Skin epidermis (tissue), 12 donors: ENCODE data around the gene HECW1.

Experiments
- H3K27ac ChIP-seq, 21 experiments: fragments of 200-600 bp; sonication (generic) in 11 of 21; one replicate each; pipeline ENCODE4 v1.5.0; 2020; ENCODE audit warnings: mild to moderate bottlenecking in 3 of 21, inconsistent platforms in 2 of 21, moderate library complexity in 2 of 21
- H3K4me3 ChIP-seq, 7 experiments: fragments of 200-600 bp; sonication (generic) in 2 of 7; one replicate each; pipeline ENCODE4 v1.5.0; 2020; ENCODE audit warnings: inconsistent platforms in 2 of 7, mild to moderate bottlenecking in 2 of 7, moderate library complexity in 1 of 7

Gene HECW1

DNA sequence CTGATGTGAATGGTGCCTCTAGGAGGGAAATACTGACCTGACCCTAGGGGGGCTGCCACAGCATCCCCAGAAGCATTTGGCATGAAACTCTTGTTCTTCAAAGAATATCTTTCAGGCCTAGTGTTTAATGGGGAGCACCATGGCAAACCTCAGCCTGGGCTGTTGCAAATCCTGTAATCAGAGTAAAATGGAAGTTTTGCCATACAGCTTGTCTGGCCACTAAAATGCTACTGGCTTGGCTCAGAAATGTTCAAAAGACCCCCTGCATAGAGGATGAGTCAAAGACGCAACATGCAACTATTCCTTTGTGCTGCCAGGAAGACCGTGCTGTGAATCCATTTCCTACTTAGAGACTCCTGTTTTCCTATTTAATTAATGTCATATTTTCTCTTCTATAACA, 26.7 kb downstream of the HECW1 start:
- Histone ChIP-seq H3K27ac (no peak overlapping the region), H3K4me3 (no peak overlapping the region)

- no peak overlapping the region for H3K27ac ChIP-seq
- H3K4me3 ChIP-seq: no peak overlapping the region
Observed at GRCh38 chr7:43140186-43140585, 27.7 kb downstream of the HECW1 start.

GRCh38 chr7:43141091-43141490, 28.6 kb downstream of the HECW1 start:
- H3K4me3 ChIP-seq: no peak overlapping the region

GRCh38 chr7:43142703-43143102, 30.3 kb downstream of the HECW1 start:
- no peak overlapping the region for H3K27ac ChIP-seq
- no peak overlapping the region for H3K4me3 ChIP-seq

More at GRCh38 chr7:43141091-43141490, 28.6 kb downstream of the HECW1 start:
- H3K27ac ChIP-seq: no peak overlapping the region

- H3K4me3 ChIP-seq: no peak overlapping the region
- no peak overlapping the region for H3K27ac ChIP-seq
Observed at GRCh38 chr7:43143918-43144589, 31.6 kb downstream of the HECW1 start.

DNA sequence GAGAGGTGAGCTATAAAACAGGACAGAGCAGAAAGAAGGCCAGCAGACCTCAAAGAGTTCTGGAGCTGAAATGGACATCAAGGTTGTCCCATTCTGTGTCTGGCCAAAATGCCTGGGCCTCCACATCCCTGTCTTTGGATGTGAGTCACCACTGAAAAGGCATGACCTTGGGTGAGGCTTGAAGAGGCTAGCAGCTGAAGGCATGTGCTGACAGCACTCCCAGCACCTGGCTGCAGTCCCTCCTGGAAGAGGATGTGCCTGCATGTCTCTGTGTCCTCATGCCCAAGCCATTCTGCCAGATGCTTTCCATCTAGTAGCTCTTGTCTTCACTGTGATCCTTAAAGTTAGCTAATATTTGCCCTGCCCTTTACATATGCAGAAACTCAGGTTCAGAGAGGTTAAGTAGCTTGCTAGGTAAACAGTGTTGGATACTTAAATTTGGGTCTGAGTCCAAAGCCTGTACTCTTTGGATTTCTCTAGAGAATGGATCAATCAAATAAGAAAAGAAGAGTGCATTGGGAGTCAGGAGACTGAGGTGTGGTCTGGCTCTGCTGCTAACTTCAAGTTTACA, 35.8 kb downstream of the HECW1 start:
- no peak overlapping the region for H3K27ac ChIP-seq
- no peak overlapping the region for H3K4me3 ChIP-seq

DNA sequence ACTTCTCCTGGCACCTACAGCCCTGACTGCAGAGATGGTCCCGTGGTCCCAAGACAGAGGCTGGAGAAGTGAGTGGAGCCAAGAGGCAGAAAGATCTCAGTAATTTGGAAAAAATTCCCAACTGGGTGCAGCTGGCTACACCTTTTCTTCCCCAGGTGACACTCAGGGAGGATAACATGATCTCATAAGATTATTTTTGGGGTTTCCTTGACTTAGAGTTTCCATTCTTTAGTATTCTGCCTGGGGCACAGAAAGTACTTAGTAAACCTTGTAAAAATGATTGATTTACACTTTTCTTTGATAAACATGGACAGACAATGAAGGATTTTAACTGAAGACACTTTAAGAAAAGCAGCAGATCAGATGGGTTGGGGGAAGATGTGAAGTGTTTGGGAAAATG, 38.6 kb downstream of the HECW1 start:
- Histone ChIP-seq H3K27ac (no peak overlapping the region), H3K4me3 (no peak overlapping the region)

DNA sequence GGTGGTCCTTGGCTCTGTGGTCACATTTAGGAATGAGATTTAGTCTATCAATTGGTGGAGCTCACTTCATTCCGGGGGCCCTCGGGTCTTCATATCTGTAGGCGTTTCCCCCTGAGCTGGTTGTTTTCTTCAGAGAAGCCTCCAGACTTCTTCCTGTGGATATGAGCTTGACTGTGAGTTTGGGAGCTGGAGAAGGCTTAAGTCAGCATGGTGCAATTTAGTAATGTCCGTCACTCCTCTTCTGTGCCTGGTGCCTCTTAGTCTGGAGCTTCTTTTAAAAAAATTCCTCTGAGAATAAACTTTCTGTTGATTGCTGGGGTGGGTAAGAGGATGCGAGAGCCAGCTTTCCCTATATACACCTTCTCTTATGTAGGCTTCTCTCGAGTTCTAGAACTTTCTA, 40.2 kb downstream of the HECW1 start:
- no peak overlapping the region for H3K4me3 ChIP-seq
- H3K27ac ChIP-seq: no peak overlapping the region

- no peak overlapping the region for H3K4me3 ChIP-seq
Observed at GRCh38 chr7:43155636-43156035, 43.2 kb downstream of the HECW1 start.

GRCh38 chr7:43163885-43164284, 51.4 kb downstream of the HECW1 start:
- no peak overlapping the region for H3K4me3 ChIP-seq
- H3K27ac ChIP-seq: no peak overlapping the region

More at GRCh38 chr7:43155636-43156035, 43.2 kb downstream of the HECW1 start:
- no peak overlapping the region for H3K27ac ChIP-seq

DNA sequence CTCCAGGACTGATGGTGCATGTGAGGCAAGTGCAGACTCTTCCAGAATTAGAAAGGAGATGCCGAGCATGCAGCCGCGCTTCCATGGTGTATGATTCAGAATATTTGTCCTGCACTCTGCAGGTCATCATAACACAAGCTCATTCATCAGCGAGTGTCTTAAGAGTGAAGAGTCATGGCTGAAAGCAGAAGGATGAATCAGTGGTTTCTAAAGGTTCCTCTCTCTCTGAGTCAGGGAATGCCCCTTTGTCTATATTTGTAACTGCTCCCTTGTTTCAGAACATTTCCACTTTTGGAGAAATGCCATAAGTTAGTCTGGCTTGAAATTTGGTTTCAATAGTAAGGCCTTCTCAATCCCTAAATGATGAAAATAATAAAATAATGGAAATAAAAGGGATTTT, 52.3 kb downstream of the HECW1 start:
- Histone ChIP-seq H3K4me3 (no peak overlapping the region), H3K27ac (no peak overlapping the region)

GRCh38 chr7:43166686-43167085, 54.2 kb downstream of the HECW1 start:
- Histone ChIP-seq H3K4me3 (no peak overlapping the region), H3K27ac (no peak overlapping the region)

DNA sequence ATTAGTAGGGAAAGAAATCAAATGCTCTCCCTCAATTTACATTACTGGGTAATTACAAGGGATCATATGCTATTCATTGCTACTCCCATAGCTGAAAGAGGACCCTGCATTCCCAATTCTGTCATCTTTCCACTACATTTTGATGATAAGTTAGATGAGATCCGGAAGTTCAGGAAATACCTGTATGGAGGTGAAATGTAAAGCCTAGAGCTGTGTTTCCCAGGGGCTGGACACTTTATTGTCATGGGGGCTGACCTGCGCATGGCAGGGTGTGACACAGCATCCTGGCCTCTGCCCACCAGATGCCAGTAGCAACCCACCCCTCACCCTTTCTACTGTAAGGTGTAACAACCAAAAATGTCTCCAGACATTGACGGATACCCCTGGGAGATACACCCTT, 56.6 kb downstream of the HECW1 start:
- H3K27ac ChIP-seq: no peak overlapping the region
- H3K4me3 ChIP-seq: no peak overlapping the region

- Histone ChIP-seq H3K27ac (no peak overlapping the region), H3K4me3 (no peak overlapping the region)
Observed at GRCh38 chr7:43170571-43170970, 58.1 kb downstream of the HECW1 start.

DNA sequence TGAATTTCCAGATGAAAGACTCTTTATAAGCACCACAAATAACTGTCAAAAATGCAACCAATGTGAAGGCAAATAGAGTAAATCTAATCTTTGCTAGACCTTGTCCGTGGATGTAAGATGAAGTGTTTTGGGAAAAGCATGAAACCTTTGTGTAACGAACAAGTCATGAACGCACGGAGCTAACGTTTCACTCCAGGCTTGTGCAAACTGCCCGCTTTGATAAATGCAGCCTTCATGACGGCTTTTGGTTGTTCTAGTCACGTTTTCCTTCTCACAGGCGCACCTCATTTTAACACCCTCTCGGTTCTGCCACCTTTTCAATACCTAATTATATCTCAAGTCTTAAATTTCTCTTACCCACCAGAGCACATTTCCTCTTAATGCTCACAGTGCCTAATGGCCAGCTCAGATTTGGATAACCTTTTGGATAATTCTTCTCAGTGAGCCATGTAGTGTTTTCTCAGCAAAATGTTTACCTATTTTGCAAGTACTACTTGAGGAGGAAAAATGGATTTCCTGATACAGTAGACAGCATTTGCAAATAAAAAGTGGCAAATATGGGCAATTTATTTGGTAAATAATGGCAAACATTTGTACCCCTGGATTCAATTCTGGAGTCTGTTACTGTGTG, 63.2 kb downstream of the HECW1 start:
- no peak overlapping the region for H3K4me3 ChIP-seq
- no peak overlapping the region for H3K27ac ChIP-seq

- no peak overlapping the region for H3K27ac ChIP-seq
- H3K4me3 ChIP-seq: no peak overlapping the region
Observed at GRCh38 chr7:43179393-43179792, 66.9 kb downstream of the HECW1 start.

DNA sequence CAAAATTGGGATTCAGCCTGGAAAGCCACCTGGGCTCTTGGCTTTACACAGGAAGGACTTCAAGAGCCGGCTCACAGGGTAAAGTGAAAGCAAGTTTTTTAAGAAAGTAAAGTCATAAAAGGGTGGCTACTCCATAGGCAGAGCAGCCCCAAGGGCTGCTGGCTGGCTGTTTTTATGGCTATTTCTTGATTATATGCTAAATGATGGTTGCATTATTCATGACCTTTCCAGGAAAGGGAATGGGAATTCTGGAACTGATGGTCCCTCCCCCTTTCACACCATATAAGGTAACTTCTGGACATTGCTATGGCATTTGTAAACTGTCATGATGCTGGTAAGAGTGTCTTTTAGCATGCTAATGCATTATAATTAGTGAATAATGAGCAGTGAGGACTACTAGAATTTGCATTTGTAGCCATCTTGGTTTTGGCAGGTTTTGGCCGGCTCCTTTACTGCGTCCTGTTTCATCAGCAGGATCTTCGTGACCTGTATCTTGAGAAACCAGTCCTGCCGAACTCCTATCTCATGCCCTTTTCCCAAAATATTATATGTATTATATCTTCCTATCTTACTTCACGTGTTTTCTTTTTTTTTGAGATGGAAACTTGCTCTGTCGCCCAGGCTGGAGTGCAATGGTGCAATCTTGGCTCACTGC, 80.5 kb downstream of the HECW1 start:
- Histone ChIP-seq H3K27ac (no peak overlapping the region), H3K4me3 (no peak overlapping the region)

DNA sequence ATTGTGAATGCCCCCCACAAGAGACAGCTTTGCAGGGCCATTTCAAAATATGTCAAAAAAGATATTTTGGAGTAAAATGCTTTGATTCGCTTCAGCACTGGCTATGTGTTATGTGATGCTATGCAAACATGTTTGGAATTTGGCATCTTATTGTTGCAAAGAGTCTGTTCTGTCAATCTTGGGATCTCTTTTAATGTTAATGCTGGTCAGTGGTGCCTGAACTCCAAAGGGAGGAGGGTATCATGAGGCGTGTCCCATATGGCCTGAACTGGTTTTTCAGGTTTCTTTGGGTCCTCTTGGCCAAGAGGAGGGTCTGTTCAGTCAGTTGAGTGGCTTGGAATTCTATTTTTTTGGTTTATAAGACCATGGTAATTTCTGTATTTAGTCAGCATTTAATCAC, 81.4 kb downstream of the HECW1 start:
- H3K27ac ChIP-seq: no peak overlapping the region
- no peak overlapping the region for H3K4me3 ChIP-seq

GRCh38 chr7:43195256-43195655, 82.8 kb downstream of the HECW1 start:
- Histone ChIP-seq H3K4me3 (no peak overlapping the region), H3K27ac (no peak overlapping the region)

DNA sequence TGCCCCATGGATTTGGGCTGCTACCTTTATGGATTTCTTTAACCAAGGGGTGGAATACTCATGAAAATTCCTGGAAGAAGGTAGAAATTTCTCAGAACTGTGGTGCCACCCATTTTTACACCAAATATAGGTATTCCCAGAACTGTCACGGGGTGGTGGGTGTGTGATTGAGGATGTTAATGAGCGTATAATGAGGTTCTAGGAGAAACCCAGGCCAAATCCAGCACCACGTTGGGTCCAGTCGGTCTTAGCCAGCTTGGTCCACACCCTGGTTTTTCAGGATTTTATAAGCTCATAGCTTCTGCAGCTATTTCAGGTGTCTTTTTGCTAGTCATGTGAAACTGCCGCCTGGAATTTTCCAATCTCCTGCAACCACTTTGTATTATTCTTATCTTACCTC, 83.3 kb downstream of the HECW1 start:
- Histone ChIP-seq H3K27ac (no peak overlapping the region), H3K4me3 (no peak overlapping the region)

- H3K27ac ChIP-seq: no peak overlapping the region
- no peak overlapping the region for H3K4me3 ChIP-seq
Observed at GRCh38 chr7:43196379-43196778, 83.9 kb downstream of the HECW1 start.
